Fibroblast of the aortic adventitia (primary cell): ENCODE data around the gene CARNS1. TPM values are rescaled to one million over a fixed set of nuclear protein-coding genes. Genes with fewer than 3 reads are reported as not detected.

Source experiments
- DNase-seq: peaks from one replicate; pipeline ENCODE4 v3.0.0-alpha.2; 2010; ENCODE audit warnings: low read depth
- H3K4me3 ChIP-seq: 2 replicates; pipeline ENCODE4 v1.5.1; 2011; ENCODE audit warnings: low read depth, mild to moderate bottlenecking, control low read depth, low read length, moderate library complexity
- total RNA-seq: library from RNA; depleted of rRNA; stranded (reverse); fragments of >200 nt; gene quantifications from 2 replicates; pipeline ENCODE4 v1.2.3, GENCODE V29; 2012; ENCODE audit warnings: low replicate concordance
- TF ChIP-seq, protein P1 (sequence below): IDR thresholded peaks from 2 replicates; pipeline ENCODE4 v1.5.1; 2011; ENCODE audit warnings: mild to moderate bottlenecking, low read length, control low read depth, inconsistent platforms; ENCODE audit not compliant: insufficient read depth

The CARNS1 gene
- total RNA-seq, 1 donor: 0.09 TPM

DNA sequence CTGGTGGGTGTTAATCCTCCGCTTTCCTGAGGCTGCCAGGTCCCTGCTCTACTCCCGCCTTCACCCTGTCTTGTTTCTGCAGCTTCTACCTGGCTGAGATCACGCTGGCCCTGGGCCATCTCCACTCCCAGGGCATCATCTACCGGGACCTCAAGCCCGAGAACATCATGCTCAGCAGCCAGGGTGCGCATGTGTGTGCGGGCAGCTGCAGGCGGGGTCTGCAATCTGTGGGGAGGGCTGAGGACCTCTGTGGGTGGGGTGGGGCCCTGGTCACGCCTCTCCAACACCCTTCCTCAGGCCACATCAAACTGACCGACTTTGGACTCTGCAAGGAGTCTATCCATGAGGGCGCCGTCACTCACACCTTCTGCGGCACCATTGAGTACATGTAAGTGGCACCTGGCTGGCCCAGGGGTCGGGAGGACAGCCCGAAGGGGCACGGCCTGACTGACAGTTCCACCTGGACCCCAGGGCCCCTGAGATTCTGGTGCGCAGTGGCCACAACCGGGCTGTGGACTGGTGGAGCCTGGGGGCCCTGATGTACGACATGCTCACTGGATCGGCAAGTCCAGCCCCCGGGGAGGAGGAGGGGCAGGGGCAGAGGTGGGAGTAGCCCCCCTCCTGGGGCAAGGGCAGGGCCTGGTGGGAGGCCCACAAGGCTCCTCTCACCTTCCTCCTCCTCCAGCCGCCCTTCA, 17.3 kb downstream of the CARNS1 start:
- no peak overlapping the region for H3K4me3 ChIP-seq
- DNase-seq: no peak
- TF ChIP-seq, protein P1, sequence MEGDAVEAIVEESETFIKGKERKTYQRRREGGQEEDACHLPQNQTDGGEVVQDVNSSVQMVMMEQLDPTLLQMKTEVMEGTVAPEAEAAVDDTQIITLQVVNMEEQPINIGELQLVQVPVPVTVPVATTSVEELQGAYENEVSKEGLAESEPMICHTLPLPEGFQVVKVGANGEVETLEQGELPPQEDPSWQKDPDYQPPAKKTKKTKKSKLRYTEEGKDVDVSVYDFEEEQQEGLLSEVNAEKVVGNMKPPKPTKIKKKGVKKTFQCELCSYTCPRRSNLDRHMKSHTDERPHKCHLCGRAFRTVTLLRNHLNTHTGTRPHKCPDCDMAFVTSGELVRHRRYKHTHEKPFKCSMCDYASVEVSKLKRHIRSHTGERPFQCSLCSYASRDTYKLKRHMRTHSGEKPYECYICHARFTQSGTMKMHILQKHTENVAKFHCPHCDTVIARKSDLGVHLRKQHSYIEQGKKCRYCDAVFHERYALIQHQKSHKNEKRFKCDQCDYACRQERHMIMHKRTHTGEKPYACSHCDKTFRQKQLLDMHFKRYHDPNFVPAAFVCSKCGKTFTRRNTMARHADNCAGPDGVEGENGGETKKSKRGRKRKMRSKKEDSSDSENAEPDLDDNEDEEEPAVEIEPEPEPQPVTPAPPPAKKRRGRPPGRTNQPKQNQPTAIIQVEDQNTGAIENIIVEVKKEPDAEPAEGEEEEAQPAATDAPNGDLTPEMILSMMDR: no peak

GRCh38 chr11:67433536-67434394, 18.3 kb downstream of the CARNS1 start:
- no peak for DNase-seq
- no peak overlapping the region for H3K4me3 ChIP-seq
- TF ChIP-seq, protein P1: no peak

- no peak for DNase-seq
- TF ChIP-seq, protein P1: no peak
- no peak overlapping the region for H3K4me3 ChIP-seq
Measured at GRCh38 chr11:67434395-67434881, 19.0 kb downstream of the CARNS1 start.

GRCh38 chr11:67435031-67435726, 19.7 kb downstream of the CARNS1 start:
- no peak overlapping the region for H3K4me3 ChIP-seq
- DNase-seq: no peak
- TF ChIP-seq, protein P1: no peak

DNA sequence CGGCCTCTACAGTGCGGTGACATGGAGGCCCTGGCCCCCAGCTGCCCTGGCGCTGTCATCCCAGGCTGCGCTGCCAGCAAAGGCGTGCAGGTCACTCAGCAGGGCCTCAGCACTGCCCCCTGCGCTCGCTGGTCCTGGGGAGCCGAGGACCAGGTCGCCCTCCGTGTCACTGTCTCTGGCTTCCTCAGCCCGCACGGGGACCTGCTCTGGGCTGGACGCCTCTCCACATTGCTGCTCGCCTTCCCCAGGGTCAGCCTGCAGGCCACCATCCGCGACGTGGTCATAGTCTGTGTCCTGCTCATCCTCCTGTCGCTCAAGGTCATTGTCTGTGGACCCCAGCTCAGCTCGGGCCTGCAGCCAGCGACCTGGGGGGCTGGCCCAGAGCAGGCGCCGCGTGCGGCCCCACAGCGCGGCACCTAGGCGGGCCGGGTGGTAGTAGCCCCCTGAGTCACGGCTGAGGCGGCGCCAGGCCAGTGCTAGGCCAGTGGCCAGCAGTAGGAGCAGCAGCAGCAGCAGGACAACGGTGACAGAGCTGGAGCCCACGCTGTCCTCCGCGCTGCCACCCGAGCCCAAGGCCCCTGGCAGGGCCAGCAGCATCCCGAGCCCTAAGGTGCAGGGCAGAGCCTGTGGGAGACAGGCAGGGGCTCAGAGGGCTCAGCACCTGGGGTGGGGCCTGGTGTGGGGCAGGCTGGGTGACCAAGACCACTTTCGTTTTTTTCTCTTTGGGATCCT, 20.4 kb downstream of the CARNS1 start:
- no peak overlapping the region for H3K4me3 ChIP-seq
- TF ChIP-seq, protein P1: no peak
- DNase-seq: no peak

- no peak overlapping the region for H3K4me3 ChIP-seq
- no peak for DNase-seq
- TF ChIP-seq, protein P1: no peak
Measured at GRCh38 chr11:67436459-67437081, 21.1 kb downstream of the CARNS1 start.
